Right atrium auricular region (tissue), 2 donors: ENCODE data around the gene MYH4. TPM values are rescaled to one million over a fixed set of nuclear protein-coding genes. Genes with fewer than 3 reads are reported as not detected.

Experiments
- DNase-seq: peaks from one replicate; pipeline ENCODE4 v3.0.0-alpha.2; 2019; ENCODE audit warnings: low spot score
- H3K27ac ChIP-seq, 2 donors: fragments of 200-600 bp; sonication (generic); 1 replicate in 1 of 2; 2 replicates in 1 of 2; pipeline ENCODE4 v1.5.1; 2016 to 2019
- H3K27me3 ChIP-seq, 2 donors: fragments of 200-600 bp; sonication (generic); one replicate each; pipeline versions ENCODE4 v1.5.1 to v1.6.0; 2017 to 2019
- H3K36me3 ChIP-seq: fragments of 200-600 bp; sonication (generic); one replicate; pipeline ENCODE4 v1.5.1; 2016
- H3K4me1 ChIP-seq, 2 donors: fragments of 200-600 bp; sonication (generic); one replicate each; pipeline versions ENCODE4 v1.5.1 to v1.6.0; 2017 to 2019
- H3K4me3 ChIP-seq, 2 donors: fragments of 200-600 bp; sonication (generic); 1 replicate in 1 of 2; 2 replicates in 1 of 2; pipeline ENCODE4 v1.5.1; 2017 to 2019; ENCODE audit warnings: mild to moderate bottlenecking in 1 of 2, moderate library complexity in 1 of 2
- H3K9me3 ChIP-seq, 2 donors: fragments of 200-600 bp; sonication (generic); one replicate each; pipeline ENCODE4 v1.5.1; 2019
- total RNA-seq, 2 donors: library from RNA; depleted of rRNA; stranded (reverse); fragments of >200 nt; gene quantifications; one replicate each; pipeline ENCODE4 v1.1.0, GENCODE V29; 2016
- TF ChIP-seq, protein P1 (sequence below), 2 donors: fragments of 200-600 bp; sonication (generic); IDR thresholded peaks; one replicate each; pipeline ENCODE4 v1.5.1; 2019; ENCODE audit warnings: antibody characterized with exemption in 2 of 2

MYH4 gene
- total RNA-seq, 2 donors from 2014 or later, result not detected

DNA sequence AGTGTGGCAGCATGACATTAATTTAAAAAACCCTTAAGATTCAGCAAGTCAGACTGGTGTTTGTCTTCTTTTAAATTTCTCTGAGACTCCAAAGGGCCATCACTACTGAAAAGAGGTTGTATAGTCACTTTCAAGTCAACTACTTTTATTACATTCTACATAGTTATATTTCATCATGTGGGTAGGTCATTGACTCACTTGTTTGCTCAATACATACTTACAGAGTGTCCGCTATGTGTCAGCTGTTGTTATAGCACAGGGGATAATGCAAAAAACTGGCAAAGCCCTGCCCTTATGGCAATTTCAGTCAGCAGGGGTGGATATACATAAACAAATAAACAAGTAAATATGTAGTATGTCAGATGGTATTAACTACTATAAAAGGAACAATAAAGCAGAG, 2.5 kb upstream of the MYH4 start:
- no peaks in the 10 kb centered on the region for H3K36me3 ChIP-seq
- no peak overlapping the region for H3K27ac ChIP-seq
- no peaks in the 10 kb centered on the region for H3K27me3 ChIP-seq
- TF ChIP-seq, protein P1, sequence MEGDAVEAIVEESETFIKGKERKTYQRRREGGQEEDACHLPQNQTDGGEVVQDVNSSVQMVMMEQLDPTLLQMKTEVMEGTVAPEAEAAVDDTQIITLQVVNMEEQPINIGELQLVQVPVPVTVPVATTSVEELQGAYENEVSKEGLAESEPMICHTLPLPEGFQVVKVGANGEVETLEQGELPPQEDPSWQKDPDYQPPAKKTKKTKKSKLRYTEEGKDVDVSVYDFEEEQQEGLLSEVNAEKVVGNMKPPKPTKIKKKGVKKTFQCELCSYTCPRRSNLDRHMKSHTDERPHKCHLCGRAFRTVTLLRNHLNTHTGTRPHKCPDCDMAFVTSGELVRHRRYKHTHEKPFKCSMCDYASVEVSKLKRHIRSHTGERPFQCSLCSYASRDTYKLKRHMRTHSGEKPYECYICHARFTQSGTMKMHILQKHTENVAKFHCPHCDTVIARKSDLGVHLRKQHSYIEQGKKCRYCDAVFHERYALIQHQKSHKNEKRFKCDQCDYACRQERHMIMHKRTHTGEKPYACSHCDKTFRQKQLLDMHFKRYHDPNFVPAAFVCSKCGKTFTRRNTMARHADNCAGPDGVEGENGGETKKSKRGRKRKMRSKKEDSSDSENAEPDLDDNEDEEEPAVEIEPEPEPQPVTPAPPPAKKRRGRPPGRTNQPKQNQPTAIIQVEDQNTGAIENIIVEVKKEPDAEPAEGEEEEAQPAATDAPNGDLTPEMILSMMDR (IDR thresholded peaks at IDR 0.05), result no peak
- no peak overlapping the region for H3K4me3 ChIP-seq
- DNase-seq, result no peak
- H3K4me1 ChIP-seq, result no peaks in the 10 kb centered on the region
- H3K9me3 ChIP-seq, result no peaks in the 10 kb centered on the region

DNA sequence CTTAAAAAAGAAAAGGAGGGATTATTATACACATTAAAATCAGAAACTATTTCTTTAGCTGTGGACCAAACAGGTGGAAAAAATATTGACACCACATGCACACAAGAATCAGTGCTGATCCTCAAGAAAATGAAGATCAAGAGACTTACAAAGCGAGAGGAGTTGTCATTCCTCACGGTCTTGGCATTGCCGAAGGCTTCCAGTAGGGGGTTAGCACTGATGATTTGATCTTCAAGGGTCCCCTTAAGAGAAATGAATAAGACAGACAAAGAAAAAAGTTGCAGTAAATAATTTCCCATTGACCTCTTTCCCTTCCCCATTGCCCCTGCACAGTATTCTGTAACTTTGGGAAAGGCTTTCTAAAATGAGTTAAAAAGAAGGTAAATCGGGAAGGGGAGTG, 6.0 kb downstream of the MYH4 start:
- Histone ChIP-seq H3K4me3 (no peak overlapping the region), H3K27me3 (no peaks in the 10 kb centered on the region), H3K36me3 (no peaks in the 10 kb centered on the region), H3K27ac (no peak overlapping the region), H3K4me1 (no peaks in the 10 kb centered on the region), H3K9me3 (no peaks in the 10 kb centered on the region)
- TF ChIP-seq, protein P1 (IDR thresholded peaks at IDR 0.05), result no peak
- no peak for DNase-seq

DNA sequence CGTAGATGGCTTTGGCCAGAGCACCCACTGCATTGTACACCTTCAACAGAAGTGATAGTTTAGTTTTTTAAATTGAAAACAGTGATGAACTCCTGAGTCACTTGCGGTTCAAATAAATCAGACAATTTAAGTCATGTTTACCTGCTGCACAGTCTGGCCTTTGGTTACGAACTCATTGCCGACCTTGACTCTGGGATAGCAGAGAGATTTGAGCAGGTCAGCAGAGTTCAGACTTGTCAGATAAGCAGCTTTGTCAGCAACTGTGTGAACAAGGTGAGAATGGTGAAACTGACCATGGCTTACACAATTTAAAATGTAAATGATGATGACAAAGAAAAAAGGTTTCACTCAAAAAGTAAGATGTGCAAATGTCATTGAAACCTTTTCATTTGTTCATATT, 9.3 kb downstream of the MYH4 start:
- DNase-seq, result no peak
- no peaks in the 10 kb centered on the region for H3K36me3 ChIP-seq
- H3K9me3 ChIP-seq, result no peaks in the 10 kb centered on the region
- no peaks in the 10 kb centered on the region for H3K4me1 ChIP-seq
- H3K27ac ChIP-seq, result no peak overlapping the region
- H3K27me3 ChIP-seq, result no peaks in the 10 kb centered on the region
- H3K4me3 ChIP-seq, result no peak overlapping the region
- TF ChIP-seq, protein P1 (IDR thresholded peaks at IDR 0.05), result no peak

DNA sequence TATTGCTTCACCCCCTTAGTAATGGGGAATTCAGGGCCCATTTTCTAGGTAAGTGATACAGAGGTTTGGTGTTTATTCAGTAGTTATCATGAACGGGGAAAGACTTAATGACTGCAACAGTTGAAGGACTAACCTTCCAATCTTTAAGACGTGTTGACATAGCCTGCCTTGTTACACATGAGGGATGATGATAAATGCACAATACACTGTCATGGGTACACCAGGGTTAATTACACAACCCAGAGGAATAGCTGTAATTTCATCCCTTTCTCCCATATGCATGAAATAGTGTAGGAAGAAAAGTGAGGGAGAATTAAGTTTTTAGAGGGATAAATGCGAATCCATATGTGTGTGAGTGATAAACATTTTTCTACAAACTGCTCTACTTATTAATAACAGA, 10.7 kb downstream of the MYH4 start:
- Histone ChIP-seq H3K4me1 (no peaks in the 10 kb centered on the region), H3K27ac (no peak overlapping the region), H3K4me3 (no peak overlapping the region), H3K36me3 (no peaks in the 10 kb centered on the region), H3K27me3 (no peaks in the 10 kb centered on the region), H3K9me3 (no peaks in the 10 kb centered on the region)
- TF ChIP-seq, protein P1 (IDR thresholded peaks at IDR 0.05), result no peak
- no peak for DNase-seq

DNA sequence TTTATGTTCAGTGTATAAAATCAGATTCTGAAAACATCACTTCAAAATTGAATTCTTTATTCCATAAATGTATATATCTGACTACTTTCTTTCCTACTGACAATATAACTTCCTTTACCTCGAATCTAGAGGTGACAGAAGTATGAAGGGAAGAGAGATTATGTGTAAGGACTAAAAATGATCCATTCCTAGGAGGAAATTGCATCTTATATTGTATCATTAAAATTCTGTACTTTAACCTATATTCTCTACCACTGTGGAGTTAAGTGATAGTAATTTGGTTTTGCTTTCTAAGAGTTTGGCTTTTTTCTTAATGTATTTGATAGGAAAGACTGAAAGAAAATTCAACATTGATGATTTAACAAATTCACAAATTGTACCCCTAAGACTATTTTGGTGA, 11.4 kb downstream of the MYH4 start:
- Histone ChIP-seq H3K36me3 (no peaks in the 10 kb centered on the region), H3K9me3 (no peaks in the 10 kb centered on the region), H3K4me3 (no peak overlapping the region), H3K27me3 (no peaks in the 10 kb centered on the region), H3K27ac (no peak overlapping the region), H3K4me1 (no peaks in the 10 kb centered on the region)
- no peak for DNase-seq
- TF ChIP-seq, protein P1 (IDR thresholded peaks at IDR 0.05), result no peak
